K562 (cell line): ENCODE data around the gene PCDHGC4. TPM values are rescaled to one million over a fixed set of nuclear protein-coding genes. Genes with fewer than 3 reads are reported as not detected.
A peak's percentile ranks its signal among the peaks of the same experiment; 100 is the strongest.

Source experiments
- POLR2G ChIP-seq: fragments of 200-400 bp; formaldehyde crosslinking; IDR thresholded peaks from 2 replicates; pipeline ENCODE4 v1.6.1; 2017; ENCODE audit warnings: low read depth, mild to moderate bottlenecking, antibody characterized with exemption, low read length, moderate library complexity
- REST ChIP-seq, 2 experiments: fragments of 450-650 bp; formaldehyde crosslinking in 1 of 2; IDR thresholded peaks; 2 replicates each; pipeline versions ENCODE4 v1.4.0 to v1.6.1; 2014 to 2020; ENCODE audit warnings: mild to moderate bottlenecking in 2 of 2, borderline replicate concordance in 1 of 2, low read depth in 1 of 2
- SAFB ChIP-seq: fragments of 200-400 bp; formaldehyde crosslinking; IDR thresholded peaks from 2 replicates; pipeline ENCODE4 v1.6.1; 2017; ENCODE audit warnings: low read depth, low read length, borderline replicate concordance
- polyA plus RNA-seq, 8 experiments: library from polyadenylated mRNA; depleted of rRNA in 4 of 8; stranded (reverse) in 5 of 8; unstranded in 3 of 8; fragments of >200 nt; fragmentation: Nextera tagmentation in 2 of 8; fragmentation: Illumina TruSeq in 1 of 8; extraction: Ambion mirVana in 2 of 8; extraction: Trizol in 1 of 8; gene quantifications; 2 replicates each; pipeline versions ENCODE4 v1.2.1 to v1.2.3, GENCODE V29; 2011 to 2014; ENCODE audit warnings: inconsistent platforms in 1 of 8, missing spikeins in 1 of 8
- total RNA-seq, 7 experiments: library from RNA; depleted of rRNA in 6 of 7; stranded (reverse); fragments of >200 nt in 6 of 7; fragmentation: Illumina TruSeq in 2 of 7; extraction: Trizol in 2 of 7; gene quantifications; 2 replicates each; pipeline versions ENCODE4 v1.2.1 to v1.2.3, GENCODE V29; 2011 to 2021; ENCODE audit warnings: low replicate concordance in 1 of 7

PCDHGC4 gene
- total and polyA plus RNA-seq, 9 of the 15 experiments (the other 6 are each of a cell fraction or from before 2014, with no cell fraction given) = 0.05 TPM; not detected in 8

- TF ChIP-seq REST (IDR thresholded peaks at IDR 0.05; ENCODE audit: borderline replicate concordance) (peak; percentile 63; the same call in 1 of the 2 replicates), REST (CRISPR knock-in tag; IDR thresholded peaks at IDR 0.05; ENCODE audit: low read depth) (no peak), POLR2G (peak; percentile 78), SAFB (no peak)
- TF ChIP-seq, all 486 proteins: peak for 19
These were observed 27.6 kb downstream of the PCDHGC4 start (continued) for GRCh38 chr5:141512390-141512910.
